Activated naive CD8-positive, alpha-beta T cell treated with anti-CD3 and anti-CD28 coated beads for 36 hours (primary cell): ENCODE results near the gene REG4. TPM values are rescaled to one million over a fixed set of nuclear protein-coding genes. Genes with fewer than 3 reads are reported as not detected.

Experiments used
- DNase-seq: peaks from one replicate; pipeline ENCODE4 v3.0.0; 2021
- H3K27ac Mint-ChIP-seq: one replicate; pipeline ENCODE4 v1.8.0; 2022; ENCODE audit warnings: mild to moderate bottlenecking, moderate library complexity, mixed read lengths
- H3K27me3 Mint-ChIP-seq: one replicate; pipeline ENCODE4 v1.8.0; 2022; ENCODE audit warnings: mild to moderate bottlenecking, mixed read lengths
- H3K36me3 Mint-ChIP-seq: one replicate; pipeline ENCODE4 v1.8.0; 2021; ENCODE audit warnings: mild to moderate bottlenecking, mixed read lengths
- H3K4me1 Mint-ChIP-seq: one replicate; pipeline ENCODE4 v1.8.0; 2021; ENCODE audit warnings: mixed read lengths
- H3K4me3 Mint-ChIP-seq: one replicate; pipeline ENCODE4 v1.8.0; 2022; ENCODE audit warnings: mild to moderate bottlenecking, moderate library complexity, mixed read lengths
- H3K9me3 Mint-ChIP-seq: one replicate; pipeline ENCODE4 v1.8.0; 2022; ENCODE audit warnings: mixed read lengths
- total RNA-seq, 2 experiments: library from RNA; stranded (reverse); gene quantifications; one replicate each; pipeline ENCODE4 v1.2.3, GENCODE V29; 2021

Gene REG4
- total RNA-seq, 2 experiments from 2014 or later: 10.2 to 12.3 TPM

- no peak for DNase-seq
- peaks cover 14% of the 10 kb centered on the region for H3K36me3 Mint-ChIP-seq
- H3K4me1 Mint-ChIP-seq: peaks cover 24% of the 10 kb centered on the region
- H3K27me3 Mint-ChIP-seq: no peaks in the 10 kb centered on the region
- H3K27ac Mint-ChIP-seq: no peak overlapping the region
- H3K9me3 Mint-ChIP-seq: no peaks in the 10 kb centered on the region
- no peak overlapping the region for H3K4me3 Mint-ChIP-seq
Observed at GRCh38 chr1:119745034-119745433, 66.2 kb downstream of the REG4 start.

GRCh38 chr1:119744598-119744942 is 66.7 kb downstream of the REG4 start:
- DNase-seq: no peak
- no peak overlapping the region for H3K27ac Mint-ChIP-seq
- H3K27me3 Mint-ChIP-seq: no peaks in the 10 kb centered on the region
- H3K36me3 Mint-ChIP-seq: peaks cover 14% of the 10 kb centered on the region
- H3K4me3 Mint-ChIP-seq: no peak overlapping the region
- no peaks in the 10 kb centered on the region for H3K9me3 Mint-ChIP-seq
- peaks cover 24% of the 10 kb centered on the region for H3K4me1 Mint-ChIP-seq

Other genes with a start within 250 kb of the REG4 start
- gene ZNF697, start 163.2 kb downstream of the REG4 start, total RNA-seq: 1 to 10 TPM in 1 of 2 experiments, under 1 TPM in 1; 0.91 to 1.1 TPM
- gene PHGDH, start 99.5 kb downstream of the REG4 start, total RNA-seq: 100 to 1,000 TPM; 289 to 292 TPM
- not detected for gene HMGCS2, start 42.6 kb downstream of the REG4 start, total RNA-seq
- gene ADAM30, start 85.1 kb upstream of the REG4 start, total RNA-seq: not detected